Measurements from ENCODE around the gene AKAP12.

DNA sequence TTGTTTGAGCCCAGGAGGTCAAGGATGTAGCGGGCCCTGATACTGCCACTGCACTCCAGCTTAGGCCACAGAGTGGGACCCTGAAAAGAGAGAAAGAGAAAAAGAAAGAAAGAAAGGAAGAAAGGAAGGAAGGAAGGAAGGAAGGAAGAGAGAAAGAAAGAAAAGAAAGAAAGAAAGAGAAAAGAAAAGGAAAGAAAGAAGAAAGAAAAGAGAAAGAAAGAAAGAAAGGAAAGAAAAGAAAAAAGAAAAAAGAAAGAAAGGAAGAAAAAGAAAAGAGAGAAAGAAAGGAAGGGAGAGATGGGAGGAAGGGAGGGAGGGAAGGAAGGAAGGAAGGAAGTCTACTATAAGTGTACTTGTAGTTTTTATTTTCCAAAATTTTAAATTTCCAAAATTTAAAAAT, 42.2 kb upstream of the AKAP12 start:
- no peak for TF ChIP-seq MYC (IDR thresholded peaks at IDR 0.05; ENCODE audit: borderline replicate concordance, low read length)
- TF ChIP-seq, protein P1, sequence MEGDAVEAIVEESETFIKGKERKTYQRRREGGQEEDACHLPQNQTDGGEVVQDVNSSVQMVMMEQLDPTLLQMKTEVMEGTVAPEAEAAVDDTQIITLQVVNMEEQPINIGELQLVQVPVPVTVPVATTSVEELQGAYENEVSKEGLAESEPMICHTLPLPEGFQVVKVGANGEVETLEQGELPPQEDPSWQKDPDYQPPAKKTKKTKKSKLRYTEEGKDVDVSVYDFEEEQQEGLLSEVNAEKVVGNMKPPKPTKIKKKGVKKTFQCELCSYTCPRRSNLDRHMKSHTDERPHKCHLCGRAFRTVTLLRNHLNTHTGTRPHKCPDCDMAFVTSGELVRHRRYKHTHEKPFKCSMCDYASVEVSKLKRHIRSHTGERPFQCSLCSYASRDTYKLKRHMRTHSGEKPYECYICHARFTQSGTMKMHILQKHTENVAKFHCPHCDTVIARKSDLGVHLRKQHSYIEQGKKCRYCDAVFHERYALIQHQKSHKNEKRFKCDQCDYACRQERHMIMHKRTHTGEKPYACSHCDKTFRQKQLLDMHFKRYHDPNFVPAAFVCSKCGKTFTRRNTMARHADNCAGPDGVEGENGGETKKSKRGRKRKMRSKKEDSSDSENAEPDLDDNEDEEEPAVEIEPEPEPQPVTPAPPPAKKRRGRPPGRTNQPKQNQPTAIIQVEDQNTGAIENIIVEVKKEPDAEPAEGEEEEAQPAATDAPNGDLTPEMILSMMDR (IDR thresholded peaks at IDR 0.05): no peak
- TF ChIP-seq, protein P2, sequence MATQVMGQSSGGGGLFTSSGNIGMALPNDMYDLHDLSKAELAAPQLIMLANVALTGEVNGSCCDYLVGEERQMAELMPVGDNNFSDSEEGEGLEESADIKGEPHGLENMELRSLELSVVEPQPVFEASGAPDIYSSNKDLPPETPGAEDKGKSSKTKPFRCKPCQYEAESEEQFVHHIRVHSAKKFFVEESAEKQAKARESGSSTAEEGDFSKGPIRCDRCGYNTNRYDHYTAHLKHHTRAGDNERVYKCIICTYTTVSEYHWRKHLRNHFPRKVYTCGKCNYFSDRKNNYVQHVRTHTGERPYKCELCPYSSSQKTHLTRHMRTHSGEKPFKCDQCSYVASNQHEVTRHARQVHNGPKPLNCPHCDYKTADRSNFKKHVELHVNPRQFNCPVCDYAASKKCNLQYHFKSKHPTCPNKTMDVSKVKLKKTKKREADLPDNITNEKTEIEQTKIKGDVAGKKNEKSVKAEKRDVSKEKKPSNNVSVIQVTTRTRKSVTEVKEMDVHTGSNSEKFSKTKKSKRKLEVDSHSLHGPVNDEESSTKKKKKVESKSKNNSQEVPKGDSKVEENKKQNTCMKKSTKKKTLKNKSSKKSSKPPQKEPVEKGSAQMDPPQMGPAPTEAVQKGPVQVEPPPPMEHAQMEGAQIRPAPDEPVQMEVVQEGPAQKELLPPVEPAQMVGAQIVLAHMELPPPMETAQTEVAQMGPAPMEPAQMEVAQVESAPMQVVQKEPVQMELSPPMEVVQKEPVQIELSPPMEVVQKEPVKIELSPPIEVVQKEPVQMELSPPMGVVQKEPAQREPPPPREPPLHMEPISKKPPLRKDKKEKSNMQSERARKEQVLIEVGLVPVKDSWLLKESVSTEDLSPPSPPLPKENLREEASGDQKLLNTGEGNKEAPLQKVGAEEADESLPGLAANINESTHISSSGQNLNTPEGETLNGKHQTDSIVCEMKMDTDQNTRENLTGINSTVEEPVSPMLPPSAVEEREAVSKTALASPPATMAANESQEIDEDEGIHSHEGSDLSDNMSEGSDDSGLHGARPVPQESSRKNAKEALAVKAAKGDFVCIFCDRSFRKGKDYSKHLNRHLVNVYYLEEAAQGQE (IDR thresholded peaks at IDR 0.05): no peak
- TF ChIP-seq, protein P3, sequence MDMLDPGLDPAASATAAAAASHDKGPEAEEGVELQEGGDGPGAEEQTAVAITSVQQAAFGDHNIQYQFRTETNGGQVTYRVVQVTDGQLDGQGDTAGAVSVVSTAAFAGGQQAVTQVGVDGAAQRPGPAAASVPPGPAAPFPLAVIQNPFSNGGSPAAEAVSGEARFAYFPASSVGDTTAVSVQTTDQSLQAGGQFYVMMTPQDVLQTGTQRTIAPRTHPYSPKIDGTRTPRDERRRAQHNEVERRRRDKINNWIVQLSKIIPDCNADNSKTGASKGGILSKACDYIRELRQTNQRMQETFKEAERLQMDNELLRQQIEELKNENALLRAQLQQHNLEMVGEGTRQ (IDR thresholded peaks at IDR 0.05): no peak
- TF ChIP-seq POLR2A (IDR thresholded peaks at IDR 0.05; ENCODE audit: low read length): no peak
- TF ChIP-seq EHMT2 (IDR thresholded peaks at IDR 0.05; ENCODE audit: low read depth): no peak
- TF ChIP-seq MAFK (IDR thresholded peaks at IDR 0.05; ENCODE audit: partially characterized antibody): no peak
- no peak for TF ChIP-seq ZSCAN20 (CRISPR knock-in tag; IDR thresholded peaks at IDR 0.05)
- TF ChIP-seq EP300 (IDR thresholded peaks at IDR 0.05): no peak
